BE2C (cell line): Measurements from ENCODE around the gene PRR23A.

Experiments used
- DNase-seq: peaks from one replicate; pipeline ENCODE4 v3.0.0-alpha.2; 2020
- H3K27me3 ChIP-seq: fragments of 250-450 bp; sonication (Bioruptor Pico); 2 replicates; pipeline ENCODE4 v1.5.1; 2020; ENCODE audit warnings: mild to moderate bottlenecking
- H3K36me3 ChIP-seq: fragments of 250-450 bp; sonication (Bioruptor Pico); 2 replicates; pipeline ENCODE4 v1.5.1; 2020; ENCODE audit warnings: mild to moderate bottlenecking
- H3K4me1 ChIP-seq: fragments of 250-450 bp; sonication (Bioruptor Pico); 2 replicates; pipeline ENCODE4 v1.5.1; 2020
- H3K4me3 ChIP-seq: 2 replicates; pipeline ENCODE4 v1.5.1; 2011; ENCODE audit warnings: low read depth, low read length
- H3K9me3 ChIP-seq: fragments of 250-450 bp; sonication (Bioruptor Pico); 2 replicates; pipeline ENCODE4 v1.5.1; 2020
- TF ChIP-seq, protein P1 (sequence below): IDR thresholded peaks from 2 replicates; pipeline ENCODE4 v1.5.1; 2012; ENCODE audit warnings: mild to moderate bottlenecking, low read depth, low read length

The PRR23A gene

DNA sequence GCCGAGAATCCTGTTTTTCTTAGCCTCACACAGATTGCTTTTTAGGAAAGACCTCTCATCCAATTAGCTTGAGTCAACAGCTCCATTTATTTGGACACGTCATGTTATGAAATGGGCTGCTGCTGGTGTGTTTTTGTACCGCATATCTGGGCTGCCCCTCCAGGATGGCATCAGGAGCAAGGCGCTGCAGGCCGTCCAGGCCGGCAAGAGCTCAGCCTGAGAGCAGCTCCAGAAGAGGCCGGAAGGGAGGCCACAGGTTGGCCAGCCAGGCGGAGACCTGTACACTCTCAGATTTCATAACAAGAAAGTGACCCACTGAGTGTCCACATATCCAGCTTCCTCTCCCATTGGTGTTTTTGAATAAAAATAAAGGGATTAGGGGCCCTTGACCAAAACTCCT is 30.7 kb downstream of the PRR23A start:
- H3K4me3 ChIP-seq: no peak overlapping the region
- H3K9me3 ChIP-seq: no peaks in the 10 kb centered on the region; the same call in 1 of the 2 replicates
- TF ChIP-seq, protein P1, sequence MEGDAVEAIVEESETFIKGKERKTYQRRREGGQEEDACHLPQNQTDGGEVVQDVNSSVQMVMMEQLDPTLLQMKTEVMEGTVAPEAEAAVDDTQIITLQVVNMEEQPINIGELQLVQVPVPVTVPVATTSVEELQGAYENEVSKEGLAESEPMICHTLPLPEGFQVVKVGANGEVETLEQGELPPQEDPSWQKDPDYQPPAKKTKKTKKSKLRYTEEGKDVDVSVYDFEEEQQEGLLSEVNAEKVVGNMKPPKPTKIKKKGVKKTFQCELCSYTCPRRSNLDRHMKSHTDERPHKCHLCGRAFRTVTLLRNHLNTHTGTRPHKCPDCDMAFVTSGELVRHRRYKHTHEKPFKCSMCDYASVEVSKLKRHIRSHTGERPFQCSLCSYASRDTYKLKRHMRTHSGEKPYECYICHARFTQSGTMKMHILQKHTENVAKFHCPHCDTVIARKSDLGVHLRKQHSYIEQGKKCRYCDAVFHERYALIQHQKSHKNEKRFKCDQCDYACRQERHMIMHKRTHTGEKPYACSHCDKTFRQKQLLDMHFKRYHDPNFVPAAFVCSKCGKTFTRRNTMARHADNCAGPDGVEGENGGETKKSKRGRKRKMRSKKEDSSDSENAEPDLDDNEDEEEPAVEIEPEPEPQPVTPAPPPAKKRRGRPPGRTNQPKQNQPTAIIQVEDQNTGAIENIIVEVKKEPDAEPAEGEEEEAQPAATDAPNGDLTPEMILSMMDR: no peak

GRCh38 chr3:138974462-138974861 is 31.6 kb downstream of the PRR23A start:
- H3K9me3 ChIP-seq: no peaks in the 10 kb centered on the region; the same call in 1 of the 2 replicates

More for the DNA sequence above, 30.7 kb downstream of the PRR23A start:
- DNase-seq: no peak
- H3K27me3 ChIP-seq: no peaks in the 10 kb centered on the region
- H3K4me1 ChIP-seq: no peaks in the 10 kb centered on the region
- H3K36me3 ChIP-seq: no peaks in the 10 kb centered on the region

GRCh38 chr3:138972941-138973340 is 33.1 kb downstream of the PRR23A start:
- TF ChIP-seq, protein P1: no peak
- Histone ChIP-seq H3K4me3 (no peak overlapping the region), H3K36me3 (no peaks in the 10 kb centered on the region), H3K27me3 (no peaks in the 10 kb centered on the region), H3K9me3 (no peaks in the 10 kb centered on the region; the same call in 1 of the 2 replicates), H3K4me1 (no peaks in the 10 kb centered on the region)
- no peak for DNase-seq

More at GRCh38 chr3:138974462-138974861, 31.6 kb downstream of the PRR23A start:
- Histone ChIP-seq H3K27me3 (no peaks in the 10 kb centered on the region), H3K4me1 (no peaks in the 10 kb centered on the region), H3K4me3 (no peak overlapping the region), H3K36me3 (no peaks in the 10 kb centered on the region)
- no peak for DNase-seq
- TF ChIP-seq, protein P1: no peak

GRCh38 chr3:138971766-138972320 is 34.2 kb downstream of the PRR23A start:
- TF ChIP-seq, protein P1: no peak

DNA sequence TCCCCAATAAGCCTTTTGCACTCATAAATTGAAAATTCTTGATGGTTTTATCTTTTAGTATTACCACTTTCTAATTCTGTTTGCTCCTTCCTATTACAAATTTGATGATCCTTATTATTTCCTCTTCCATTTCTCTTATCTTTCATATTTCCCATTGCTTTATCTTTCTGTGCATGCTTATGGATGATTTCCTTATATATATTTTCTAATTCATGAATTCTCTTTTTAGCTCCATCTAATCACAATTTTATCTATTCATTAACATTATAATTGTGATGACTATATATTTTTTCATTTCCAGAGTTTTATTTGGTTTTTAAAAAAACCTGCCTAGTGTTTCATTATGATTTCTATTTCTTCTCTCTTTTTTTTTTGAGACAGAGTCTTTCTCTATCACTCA is 41.1 kb downstream of the PRR23A start:
- H3K27me3 ChIP-seq: peaks cover 15% of the 10 kb centered on the region
- H3K9me3 ChIP-seq: no peaks in the 10 kb centered on the region; the same call in 1 of the 2 replicates
- no peaks in the 10 kb centered on the region for H3K36me3 ChIP-seq
- TF ChIP-seq, protein P1: no peak
- DNase-seq: no peak
- H3K4me1 ChIP-seq: no peaks in the 10 kb centered on the region
- H3K4me3 ChIP-seq: no peak overlapping the region

More at GRCh38 chr3:138971766-138972320, 34.2 kb downstream of the PRR23A start:
- no peaks in the 10 kb centered on the region for H3K9me3 ChIP-seq
- no peaks in the 10 kb centered on the region for H3K36me3 ChIP-seq
- H3K4me1 ChIP-seq: no peaks in the 10 kb centered on the region
- no peak for DNase-seq
- no peaks in the 10 kb centered on the region for H3K27me3 ChIP-seq
- H3K4me3 ChIP-seq: no peak overlapping the region

DNA sequence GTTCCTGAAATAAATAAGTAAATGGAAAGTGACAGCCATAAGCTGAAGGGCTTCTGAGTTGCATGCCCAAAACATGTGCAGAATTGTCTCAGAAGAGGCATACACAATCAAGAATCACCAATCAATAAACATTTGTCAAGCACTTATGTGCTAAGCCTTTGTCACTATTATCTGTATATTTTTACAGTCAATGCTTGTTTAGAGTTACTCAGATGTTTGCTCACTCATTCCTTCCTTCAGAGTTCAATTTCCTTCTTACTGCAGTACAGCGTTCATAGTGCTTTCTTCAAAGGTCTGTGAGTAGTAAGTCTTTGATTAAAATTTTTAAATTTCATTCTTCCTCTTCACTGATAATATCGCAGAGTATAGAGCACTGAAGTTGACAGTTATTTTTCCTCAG is 41.8 kb downstream of the PRR23A start:
- peaks cover 20% of the 10 kb centered on the region for H3K27me3 ChIP-seq
- TF ChIP-seq, protein P1: no peak
- no peak for DNase-seq

More for the DNA sequence above, 41.8 kb downstream of the PRR23A start:
- H3K4me3 ChIP-seq: no peak overlapping the region
- no peaks in the 10 kb centered on the region; the same call in 1 of the 2 replicates for H3K9me3 ChIP-seq
- H3K4me1 ChIP-seq: no peaks in the 10 kb centered on the region
- no peaks in the 10 kb centered on the region for H3K36me3 ChIP-seq
